Femur (tissue), 1 donor: Measurements from ENCODE around the gene PNMA8A.
"Not testable (repeated sequence)": the region's sequence is repeated elsewhere in the genome, so short reads cannot be mapped to it uniquely, and the experiment has no call there.

ENCODE experiments used
- DNase-seq: peaks from one replicate; pipeline ENCODE4 v3.0.0-alpha.2; 2017

The PNMA8A gene, protein sequence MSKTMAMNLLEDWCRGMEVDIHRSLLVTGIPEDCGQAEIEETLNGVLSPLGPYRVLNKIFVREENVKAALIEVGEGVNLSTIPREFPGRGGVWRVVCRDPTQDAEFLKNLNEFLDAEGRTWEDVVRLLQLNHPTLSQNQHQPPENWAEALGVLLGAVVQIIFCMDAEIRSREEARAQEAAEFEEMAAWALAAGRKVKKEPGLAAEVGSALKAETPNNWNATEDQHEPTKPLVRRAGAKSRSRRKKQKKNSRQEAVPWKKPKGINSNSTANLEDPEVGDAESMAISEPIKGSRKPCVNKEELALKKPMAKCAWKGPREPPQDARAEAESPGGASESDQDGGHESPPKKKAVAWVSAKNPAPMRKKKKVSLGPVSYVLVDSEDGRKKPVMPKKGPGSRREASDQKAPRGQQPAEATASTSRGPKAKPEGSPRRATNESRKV

DNA sequence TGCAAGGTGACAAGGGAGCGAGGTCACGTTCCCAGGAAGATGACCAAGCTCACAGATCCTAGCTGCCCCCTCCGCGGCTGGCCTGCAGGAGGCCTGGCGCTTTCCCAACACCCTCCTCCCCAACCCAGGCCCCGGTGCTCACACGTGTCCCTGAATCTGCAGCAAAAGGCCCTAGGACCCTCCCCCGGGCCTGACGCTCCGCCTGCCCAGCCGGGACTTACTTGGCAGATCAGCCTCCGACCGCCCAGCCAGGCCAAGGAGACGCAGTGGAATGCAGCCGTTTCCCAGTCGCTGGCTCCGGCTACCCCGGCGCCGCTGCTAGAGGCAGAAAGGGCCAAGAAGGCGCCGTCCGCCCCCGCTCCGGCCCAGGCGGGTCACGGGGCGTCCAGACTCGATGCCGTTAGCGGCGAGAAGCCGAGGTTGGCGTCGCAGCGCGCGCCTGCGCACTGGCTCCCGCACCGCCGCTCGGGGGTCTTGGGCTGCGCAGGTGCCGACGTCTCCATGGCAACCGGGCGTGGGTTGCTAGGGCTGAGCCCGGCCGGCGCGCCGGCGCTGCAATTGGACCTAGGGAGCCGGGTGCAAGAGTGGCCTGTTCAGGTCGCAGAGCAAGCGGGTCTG, at the start of gene PNMA8A:
Gene PNMA8A, minus strand, starts transcription at position 448 of the 618 bp plus-strand sequence. CDS start 528 bp downstream, outside the sequence.
- peak; percentile 92 for DNase-seq

DNA sequence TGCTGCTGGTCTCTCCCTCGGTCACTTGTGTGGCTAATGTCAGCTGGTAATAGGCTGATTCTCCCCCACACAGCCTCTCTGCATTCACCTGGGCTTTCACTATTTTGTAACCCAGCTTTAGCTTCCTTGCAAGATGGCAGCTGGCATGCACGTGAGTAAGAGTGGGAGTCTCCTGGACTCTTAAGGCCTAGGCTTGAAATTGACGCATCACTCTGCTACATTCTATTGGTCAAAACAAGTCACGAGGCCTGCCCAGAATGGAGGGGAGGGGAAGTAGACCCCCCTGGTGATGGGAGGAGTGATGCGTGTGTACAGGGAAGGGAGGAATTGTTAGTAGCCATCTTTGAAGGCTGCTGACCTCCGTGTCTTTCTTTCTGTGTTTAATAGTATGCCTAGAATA, 49.3 kb upstream of the PNMA8A start:
- no peak for DNase-seq

DNA sequence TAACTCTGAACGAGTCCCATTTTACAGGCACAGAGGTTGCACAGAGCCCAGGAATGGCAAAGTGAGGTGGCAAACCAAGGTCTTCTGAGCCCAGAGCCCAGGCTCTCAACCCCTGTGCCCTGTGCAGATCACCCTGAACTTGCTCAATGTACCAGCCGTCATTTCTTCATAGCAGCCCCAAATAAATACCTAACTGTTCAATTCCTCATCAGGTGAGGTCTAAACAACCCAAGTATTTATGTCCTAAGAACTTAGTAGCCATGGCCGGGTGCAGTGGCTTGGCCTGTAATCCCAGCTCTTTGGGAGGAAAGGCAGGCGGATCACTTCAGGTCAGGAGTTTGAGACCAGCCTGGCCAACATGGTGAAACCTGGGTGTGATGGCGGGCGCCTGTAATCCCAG, 46.1 kb upstream of the PNMA8A start:
- DNase-seq: no peak

DNA sequence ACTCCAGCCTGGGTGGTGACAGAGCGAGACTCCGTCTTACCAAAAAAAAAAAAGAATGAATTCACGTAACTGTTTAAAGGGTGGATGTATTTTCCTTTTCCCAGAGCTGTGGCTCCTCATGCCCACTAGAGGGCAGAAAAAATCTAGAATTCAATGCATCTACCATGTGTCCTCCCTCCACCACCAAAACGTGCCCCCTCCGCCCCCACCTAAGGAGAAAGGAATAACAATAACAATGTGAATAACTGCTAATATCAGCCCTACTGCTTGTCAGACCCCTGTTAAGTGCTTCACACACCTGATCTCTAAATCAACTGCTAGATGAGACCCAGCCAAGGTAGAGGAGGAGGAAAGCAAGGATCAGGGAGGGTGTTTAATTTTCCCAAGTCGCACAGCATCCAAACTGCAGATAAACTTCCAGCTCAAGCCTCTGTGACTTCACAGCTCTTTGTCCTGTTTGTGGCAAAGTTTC, 44.6 kb upstream of the PNMA8A start:
- no peak for DNase-seq

DNA sequence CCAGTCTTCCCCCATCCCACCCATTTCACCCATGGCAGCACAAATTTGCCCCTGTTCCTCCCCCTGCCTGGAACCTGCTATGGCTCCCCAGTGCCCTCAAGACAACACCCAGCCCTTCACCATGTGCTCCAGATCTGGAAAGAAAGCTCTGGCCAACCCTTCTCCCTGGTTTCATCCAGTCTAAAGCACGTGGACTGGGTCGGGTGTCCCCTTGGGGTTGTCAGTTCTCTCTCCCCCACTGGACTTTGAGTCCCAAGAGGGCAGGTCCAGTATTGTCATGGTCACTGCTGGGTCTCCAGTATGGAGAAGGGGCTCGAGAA, 43.9 kb upstream of the PNMA8A start:
- no peak for DNase-seq

DNA sequence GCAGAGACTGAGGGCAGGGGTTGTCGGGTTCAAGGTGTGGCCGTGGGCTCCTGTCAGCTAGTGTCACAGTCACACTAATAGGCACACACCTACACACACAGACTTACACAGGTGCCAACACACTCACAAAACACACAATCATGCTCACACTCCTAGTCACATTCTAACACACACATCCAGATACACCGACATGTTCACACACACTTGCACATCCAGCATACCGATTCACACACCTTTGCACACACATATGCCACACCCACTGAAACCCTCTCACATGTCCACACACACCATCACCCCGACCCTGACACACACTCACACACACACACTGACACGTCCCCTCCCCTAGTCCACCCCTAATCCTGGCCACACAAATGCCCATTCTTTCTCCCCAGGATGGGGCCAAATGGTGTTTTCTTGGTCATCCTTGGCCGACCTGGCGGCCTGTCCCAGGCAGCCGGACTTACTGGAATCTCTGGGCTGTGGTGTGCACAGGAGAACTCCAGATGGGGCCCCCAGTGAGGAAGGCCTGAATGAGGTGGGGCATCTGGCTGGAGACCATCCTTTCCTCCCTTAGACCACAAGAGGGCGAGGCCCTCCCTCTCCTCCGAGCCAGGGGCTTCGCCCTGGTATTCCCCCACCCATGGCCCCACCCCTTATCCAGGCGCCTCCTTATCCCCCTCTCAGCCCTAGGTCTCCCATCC, 43.4 kb upstream of the PNMA8A start:
- no peak for DNase-seq

DNA sequence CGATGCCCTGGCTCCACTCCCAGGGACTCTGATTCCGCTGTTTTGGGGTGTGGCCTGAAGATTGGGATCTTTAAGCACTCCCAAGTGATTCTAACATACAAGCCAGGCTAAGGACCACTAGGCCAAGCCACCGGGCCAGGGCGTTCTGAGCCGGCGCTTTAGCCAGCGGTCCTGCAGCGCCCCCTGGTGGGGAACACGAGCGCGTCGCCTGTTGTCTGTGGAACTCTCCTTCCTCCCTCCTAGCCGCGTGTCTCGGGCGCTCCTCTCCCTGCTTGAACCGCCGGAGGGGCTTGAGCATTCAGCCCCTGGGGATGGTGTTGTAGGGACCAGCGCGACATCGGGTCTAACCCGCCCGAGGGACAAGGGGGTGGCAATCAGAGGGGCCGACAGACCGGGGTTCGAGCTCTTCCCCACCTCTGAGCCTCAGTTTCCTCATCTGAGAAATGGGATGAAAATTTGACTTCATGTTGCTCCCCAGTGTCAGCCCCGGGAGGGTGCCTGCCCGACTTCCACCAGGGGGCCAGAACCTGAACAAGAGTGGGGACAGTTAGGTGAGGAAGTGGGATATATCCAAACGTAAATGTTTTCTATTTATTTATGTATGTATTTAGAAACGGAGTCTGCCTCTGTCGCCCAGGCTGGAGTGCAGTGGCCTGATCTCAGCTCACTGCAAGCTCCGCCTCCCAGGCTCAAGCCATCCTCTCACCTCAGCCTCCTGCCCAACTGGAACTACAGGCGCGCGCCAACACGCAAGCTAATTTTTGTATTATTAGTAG, 42.3 kb upstream of the PNMA8A start:
- peak; percentile 90 for DNase-seq

DNA sequence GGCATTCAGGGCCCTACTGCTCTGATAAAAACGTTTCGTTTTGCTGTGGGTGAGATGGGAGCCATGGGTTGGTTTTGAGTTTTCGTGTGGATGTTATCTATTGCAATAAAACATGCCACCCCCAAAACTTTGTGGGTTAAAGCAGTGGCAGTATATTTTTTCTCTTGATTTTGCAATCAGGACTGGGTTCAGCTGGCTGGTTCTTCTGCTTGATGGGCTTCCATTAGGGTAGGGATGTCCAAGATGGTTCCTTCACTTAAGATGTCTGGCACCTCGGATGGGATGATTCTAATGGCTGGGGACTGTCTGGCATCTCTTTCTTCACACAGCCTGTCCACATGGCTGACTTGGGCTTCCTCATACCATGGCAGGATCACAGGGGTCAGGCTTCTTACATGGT, 39.9 kb upstream of the PNMA8A start:
- DNase-seq: no peak

DNA sequence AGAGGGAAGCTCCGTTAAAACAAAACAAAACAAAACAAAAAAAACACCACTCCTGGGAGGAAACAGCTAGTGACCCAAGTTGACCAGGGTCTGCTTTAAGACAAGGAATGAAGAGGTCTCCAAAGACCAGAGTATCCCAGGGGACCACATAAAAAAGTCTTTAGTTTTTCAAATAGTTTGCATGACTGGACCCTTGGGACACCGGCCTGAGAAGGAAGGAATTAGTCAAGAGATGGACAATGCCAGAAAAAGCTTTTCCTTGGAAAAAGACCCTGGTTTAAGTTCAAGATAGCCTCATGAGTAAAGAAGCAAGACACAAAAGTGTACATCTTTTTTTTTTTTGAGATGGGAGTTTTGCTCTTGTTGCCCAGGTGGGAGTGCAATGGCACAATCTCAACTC, 36.8 kb upstream of the PNMA8A start:
- no peak for DNase-seq

DNA sequence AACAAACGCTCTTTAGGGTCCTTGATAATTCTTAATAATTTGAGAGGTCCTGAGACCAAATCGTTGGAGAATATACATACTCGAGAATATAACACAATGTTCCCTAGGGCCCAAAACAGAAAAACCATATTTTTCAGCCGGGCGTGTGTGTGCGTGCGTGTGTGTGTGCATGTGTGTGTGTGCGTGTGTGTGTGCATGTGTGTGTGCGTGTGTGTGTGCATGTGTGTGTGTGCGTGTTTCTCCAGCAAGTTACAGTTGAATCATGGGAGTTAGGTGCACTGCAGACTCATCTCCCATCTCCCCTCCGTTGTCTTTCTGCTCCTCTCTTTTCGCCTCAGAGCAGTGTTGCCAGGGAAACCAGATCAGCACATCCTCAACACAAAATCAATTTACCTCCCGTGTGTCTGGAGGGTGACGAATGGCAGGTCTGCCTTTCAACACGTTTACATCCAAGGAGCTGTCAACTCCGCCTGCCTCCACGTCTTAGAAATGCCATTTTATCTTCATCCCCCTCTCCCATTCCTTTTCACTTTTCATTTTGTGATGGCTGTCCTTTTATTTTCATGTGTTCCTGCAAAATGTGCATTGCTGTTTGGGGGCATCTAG, 32.6 kb upstream of the PNMA8A start:
- no peak for DNase-seq

DNA sequence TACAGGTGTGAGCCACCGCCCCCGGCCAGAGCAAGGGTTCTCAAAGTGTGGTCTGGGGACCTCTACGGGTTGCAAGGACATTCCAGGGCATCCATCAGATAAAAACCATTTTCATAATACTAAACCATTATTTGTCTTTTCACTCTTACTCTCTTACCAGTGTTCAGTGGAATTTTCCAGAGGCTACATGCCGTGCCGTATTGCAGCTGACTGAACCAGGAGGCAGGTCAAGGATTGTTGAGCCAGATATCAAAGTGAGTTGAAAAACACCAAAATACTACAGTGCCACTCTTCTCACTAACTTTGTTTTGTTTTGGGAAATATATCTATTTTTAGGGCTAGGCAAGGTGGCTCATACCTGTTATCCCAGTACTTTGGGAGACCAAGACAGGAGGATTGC, 31.5 kb upstream of the PNMA8A start:
- no peak for DNase-seq

DNA sequence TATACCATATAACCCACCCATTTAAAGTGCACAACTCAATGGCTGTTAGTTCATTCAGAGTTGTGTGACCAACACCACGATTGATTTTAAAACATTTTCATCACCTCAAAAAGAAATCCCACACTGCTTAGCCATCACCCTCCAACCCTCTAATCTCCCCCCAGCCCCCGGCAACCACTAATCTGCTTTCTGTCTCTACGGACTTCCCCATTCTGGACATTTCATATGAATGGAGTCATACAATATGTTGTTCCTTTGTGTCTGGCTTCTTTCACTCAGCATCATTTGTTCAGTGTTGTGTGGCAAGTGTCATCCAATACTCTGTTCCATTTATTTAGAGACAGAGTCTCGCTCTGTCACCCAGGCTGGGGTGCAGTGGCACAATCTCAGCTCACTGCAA, 28.3 kb upstream of the PNMA8A start:
- DNase-seq: no peak

DNA sequence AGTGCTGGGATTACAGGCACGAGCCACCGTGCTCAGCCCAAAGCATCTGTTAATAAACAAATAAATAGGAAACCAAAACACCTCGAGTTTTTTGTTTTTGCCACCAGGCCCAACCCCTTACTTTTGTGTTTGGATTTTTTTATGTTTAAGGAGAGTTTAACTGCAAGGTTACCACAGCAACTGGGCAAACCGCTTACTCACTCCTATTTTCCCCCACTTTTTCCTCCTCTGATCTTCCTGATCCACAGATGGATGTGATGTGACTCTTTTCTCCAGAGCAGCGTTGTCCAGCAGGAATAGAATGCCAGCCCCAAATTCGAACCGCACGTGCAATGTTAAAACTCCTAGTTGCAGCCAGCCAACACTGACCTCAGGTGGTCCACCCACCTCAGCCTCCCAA, 26.4 kb upstream of the PNMA8A start:
- DNase-seq: no peak

DNA sequence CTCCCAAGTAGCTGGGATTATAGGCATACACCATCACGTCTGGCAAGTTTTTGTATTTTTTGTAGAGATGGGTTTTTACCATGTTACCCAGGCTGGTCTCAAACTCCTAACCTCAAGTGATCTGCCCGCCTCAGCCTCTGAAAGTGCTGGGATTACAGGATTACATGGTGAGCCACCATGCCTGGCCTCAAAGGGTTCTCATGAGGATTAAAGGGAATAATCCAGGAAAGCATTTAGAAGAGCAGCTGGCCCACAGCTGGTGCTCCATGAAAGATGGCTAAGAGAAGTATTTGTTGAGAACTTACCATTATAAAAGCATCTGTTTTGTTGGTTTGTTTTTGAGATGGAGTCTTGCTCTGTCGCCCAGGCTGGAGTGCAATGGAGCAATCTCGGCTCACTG, 25.5 kb upstream of the PNMA8A start:
- not testable (repeated sequence) for DNase-seq

DNA sequence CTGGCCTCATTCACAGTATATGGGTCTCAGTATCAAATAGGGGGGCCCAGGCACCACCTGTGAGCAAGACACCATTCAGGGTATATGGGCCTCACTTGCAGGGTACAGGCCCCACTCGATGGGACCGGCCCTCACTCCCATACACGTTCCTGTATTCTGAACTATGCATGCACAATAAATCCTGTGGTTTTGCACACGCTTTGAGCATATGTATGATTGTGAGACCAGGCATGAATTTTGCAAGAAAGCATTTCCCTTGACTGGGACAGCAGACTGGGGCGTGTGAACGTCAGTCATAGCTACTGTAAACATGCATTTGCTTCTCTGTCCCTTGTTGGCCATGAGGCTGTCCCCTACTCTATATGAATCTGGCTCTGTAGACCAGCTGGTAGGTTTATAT, 24.9 kb upstream of the PNMA8A start:
- no peak for DNase-seq

DNA sequence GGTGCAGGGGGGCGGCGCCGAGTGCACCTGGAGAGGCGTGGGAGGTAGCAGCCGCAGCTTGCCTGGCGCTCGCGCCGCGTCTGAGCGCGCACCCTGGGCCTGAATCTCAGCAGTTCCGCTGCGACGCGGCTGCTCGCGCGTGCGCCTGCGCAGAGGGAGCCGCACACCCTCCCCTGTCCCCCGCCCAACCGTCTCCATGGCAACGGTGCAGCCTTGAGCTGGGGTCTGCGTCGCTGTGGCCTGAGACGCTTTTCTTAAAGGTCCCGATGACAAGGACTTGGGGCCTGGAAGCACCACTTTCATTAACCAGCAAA, 24.4 kb upstream of the PNMA8A start, which contains the start of gene PNMA8B:
Gene PNMA8B, minus strand, starts transcription at position 82 of the 314 bp plus-strand sequence. CDS start 402 bp downstream, outside the sequence.
- peak; percentile 91 for DNase-seq

DNA sequence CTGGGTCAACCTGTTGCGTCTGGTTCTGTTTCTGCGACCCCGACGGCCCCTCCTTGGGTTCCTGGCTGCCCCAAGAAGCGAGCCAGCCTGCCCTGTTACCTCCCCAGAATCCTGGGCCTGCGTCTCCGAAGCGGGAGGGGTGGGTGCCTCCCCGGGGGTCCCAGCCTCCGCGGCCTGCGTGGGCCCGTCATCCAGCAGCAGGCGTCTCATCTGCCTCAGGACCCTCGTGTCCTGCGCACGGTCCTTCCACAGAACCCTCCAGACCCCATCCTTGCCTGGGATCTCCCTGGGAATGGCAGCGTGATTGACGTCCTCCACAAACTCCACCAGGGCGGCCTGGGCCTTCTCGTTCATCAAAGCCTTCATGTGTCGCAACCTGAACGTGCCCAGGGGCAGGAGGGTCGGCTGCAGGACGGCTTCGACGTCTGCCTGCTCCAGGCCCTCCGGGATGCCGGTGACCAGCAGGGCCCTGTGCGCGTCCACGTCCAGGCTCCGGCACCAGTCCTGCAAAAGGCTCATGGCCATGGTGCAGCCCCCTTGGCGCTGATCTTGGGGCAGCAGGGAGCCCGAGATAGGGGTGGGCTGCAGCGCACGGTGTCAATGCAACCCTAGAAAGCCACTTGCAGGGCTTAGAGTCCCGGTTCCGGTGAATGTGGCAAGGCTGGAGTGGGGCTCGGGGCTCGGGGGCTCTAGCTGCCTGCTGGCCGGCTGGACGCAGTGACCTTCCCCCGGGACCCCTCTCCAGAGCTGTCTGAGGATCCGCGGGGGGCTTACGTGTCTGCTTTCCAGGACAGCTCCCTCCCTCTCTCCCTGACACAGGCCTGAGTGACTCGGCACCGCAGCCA, 23.8 kb upstream of the PNMA8A start:
- DNase-seq: no peak

DNA sequence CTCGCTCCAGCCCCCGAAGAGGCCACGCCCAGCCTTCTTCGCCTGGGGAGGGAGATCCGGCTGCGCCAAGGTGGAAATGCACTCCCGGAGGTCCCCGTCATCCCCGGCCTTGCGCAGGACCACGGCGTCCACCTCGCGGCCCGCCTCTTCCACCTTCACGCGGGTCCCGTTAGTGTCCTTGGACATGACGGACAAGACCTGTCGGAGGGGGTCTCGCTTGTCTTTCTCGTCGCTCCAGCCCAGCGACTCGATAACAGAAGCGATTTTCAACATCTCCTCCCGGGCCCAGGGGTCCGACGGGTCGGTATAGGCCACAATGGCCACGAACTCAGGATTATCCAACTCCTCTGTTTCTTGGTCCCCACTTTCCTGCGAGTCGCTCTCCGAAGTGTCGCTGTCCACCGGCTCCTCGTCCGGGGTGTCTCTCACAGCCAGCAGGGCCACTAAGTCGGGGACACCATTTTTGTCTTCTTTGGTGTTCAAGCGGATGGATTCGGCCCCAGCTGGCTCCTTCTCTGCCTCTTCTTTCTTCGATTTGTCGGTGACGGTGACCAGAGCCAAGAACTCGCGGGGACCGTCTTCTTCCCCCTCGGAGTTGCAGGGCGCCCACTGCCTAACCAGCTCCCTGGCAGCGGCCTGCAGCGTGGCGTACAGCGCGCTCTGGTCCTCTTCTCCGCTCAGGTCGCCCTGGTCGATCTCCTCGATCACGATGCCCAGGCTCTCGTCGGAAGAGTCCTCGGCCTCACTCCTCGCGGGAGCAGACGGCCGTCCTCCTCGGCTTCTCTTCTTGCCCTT, 23.0 kb upstream of the PNMA8A start:
- DNase-seq: no peak

DNA sequence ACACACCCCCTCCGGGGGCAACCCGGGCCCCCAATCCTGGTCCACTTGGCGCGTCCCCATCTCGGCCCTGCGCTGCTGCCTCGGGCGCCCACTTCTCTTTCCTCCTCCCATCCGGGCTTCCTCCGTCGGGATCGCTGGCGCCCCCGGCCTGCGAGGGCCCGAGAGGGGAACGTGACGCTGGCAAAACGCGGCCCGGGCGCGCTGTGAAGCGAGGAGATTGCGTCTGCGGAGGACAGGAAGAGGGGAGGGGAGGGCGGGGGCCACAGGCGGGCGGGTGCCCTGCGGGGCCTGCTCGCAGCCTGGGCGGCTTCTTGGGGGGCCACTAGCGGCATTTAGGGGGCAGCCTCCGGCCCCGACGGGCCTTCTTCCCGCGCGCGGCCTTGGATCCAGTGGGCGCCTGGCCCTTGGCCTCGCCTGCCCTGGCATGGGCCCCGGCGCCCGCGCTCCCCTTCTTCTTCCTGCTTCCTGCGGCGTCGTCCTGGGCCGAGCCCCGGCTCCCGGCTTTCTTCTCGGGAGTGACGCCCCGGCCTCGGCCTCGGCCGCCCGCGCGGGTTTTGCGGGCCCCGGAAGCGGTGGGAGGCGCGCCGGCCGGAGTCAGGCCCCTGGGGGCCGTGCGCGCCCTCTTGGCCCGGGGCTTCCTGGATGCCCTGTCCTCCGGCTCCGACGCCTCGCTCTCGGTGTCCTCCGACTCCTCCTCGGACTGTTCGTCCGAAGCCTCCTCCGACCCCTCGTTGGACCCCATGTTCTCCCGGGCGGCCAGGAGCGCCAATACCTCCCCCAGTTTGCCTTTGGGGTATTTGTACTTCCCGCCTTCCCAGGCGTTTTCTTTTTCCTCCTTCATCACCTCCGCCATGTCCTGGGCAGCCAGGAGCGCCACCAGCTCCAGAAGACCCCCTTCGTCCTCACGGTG, 22.1 kb upstream of the PNMA8A start:
- no peak for DNase-seq

DNA sequence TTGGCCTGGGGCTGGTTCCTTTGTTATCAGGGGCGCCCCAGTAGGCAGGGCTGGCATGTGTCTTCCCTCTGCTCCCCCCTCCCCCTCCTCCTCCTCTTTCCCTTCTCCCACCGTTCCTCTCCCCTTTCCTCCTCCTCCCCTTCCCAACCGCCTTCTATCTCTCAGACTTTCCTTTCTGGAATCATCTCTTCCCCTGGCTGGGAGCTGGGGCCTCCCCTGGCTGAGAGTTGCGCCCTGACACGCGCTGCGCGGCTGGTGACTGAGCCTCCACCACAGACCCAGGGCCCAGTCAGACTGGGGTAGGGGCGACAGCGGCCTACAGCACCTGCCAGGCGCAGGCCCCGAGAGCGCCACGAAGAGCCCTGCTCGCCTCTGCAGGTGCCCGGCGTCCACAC, 21.5 kb upstream of the PNMA8A start:
- DNase-seq: no peak
